GM21528 (cell line): ENCODE measurements around the gene PALM2AKAP2.

Source experiments
- ATAC-seq: cut with Tn5 transposase; IDR thresholded peaks from one replicate; pipeline ENCODE4 v1.9.1; 2021; ENCODE audit warnings: mild to moderate bottlenecking, moderate library complexity; ENCODE audit not compliant: unreplicated experiment, low FRiP score

Gene PALM2AKAP2

DNA sequence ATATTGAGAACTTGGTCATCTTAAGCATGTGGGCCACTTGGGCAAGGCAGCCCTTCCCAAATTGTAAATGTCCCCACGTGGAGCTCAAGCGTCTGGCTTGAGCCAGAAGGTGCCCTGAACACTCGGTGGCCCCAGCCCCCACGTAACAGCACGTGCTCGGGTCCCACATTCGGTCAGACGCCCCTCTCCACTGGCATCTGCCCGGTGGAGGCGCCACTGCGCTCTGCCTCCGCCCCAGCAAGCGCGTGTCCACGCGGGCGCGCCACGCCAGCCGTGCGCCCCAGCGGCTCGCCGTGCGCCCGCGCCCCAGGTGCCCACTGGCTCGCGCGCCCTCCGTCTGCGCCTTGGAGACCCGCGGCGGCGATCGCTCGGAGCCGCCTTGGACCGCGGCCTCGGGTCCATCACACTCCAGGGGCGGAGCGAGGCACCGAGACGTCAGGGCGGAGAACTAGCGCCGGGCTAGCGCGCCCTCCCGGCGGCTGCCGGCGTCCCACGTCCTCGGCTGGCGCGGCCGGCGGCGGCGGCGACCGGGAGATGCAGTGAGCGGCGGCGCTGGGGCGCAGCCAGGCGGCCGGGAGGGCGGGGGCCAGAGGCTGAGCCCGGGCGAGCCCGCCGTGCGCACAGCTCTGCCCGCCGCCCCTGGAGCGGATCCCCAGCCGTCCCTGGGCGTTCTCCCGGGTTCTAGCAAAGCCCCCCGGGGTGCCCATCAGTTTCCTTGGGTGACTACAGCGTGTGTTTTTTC is at the start of gene PALM2AKAP2:
Gene PALM2AKAP2 (plus strand): TSS at position 488 of the 742 bp plus-strand sequence. CDS start 291 bp downstream, outside the sequence.
- ATAC-seq, result no peak

DNA sequence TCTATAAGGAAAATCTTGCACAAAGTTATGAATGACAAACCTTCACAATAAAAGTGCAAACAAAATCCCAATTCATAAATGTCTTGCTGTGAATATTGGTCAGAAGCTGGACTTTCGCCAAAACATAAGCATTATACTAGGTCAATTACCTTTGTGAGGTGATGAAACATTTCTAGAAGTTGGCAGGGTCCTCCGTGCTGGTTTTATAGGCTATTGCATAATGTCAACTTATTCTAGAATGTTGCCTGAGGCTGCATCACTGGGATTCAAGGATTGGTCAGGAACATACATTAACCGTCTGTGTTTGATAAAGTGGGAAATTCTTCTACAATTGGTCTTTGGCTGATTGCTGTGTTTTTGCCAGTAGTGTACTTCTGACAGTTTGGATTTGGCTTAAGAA is 49.8 kb upstream of the PALM2AKAP2 start:
- no peak for ATAC-seq

DNA sequence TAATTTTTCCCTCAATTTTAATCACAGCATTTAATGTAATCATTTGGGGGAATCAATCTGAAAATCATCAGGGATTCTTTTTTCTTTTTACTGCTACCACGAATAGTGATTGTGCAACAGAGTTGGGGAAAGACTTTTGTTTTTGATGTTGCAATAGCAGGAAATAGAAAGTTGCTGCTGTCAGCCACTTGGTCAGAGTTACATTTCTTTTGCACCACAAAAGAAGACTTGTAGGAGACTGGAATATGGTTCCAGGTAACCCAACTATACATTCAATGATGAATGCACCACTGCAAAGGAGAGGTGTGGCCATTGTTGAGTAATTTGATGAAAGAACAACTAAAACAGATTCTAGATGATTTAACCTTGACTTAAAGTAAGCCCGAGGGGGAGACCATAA is 46.3 kb upstream of the PALM2AKAP2 start:
- no peak for ATAC-seq

DNA sequence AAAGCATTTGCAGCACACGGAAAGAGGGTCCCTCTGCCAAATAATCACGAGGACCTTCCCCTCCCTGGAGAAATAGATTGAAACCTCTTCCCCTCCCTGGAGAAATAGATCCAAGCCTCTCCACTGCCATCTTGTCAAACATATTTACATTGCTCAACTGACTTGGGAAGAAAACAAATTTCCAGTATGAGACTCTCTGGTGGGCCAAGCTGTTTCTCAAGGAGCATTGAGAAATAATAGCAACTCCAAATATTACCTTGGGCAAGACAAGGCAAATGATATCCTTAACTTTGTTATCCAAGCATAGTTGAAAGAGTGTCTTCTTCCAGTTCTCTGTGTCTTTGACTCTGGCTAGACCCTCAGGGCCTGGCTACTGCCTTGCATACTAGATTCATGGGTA is 45.2 kb upstream of the PALM2AKAP2 start:
- ATAC-seq, result no peak

DNA sequence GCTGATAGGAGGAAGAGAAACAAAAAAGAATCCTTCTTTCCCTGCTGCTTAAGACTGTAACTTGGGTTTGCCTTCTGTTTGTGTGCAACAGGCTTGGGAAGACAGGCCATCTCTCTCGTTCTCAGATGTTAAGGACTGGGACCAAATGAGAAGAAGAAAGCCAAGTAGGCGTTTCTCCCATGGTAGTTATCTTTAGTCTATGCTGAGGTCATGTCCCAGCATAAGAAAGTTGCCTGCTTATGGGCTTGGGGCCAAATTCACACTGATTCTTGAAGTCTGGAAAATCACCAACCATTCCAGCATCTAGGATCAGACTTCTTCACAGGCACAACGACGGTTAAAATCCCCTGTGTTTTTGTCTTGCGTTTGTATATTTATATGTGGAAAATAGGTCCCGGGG is 44.2 kb upstream of the PALM2AKAP2 start:
- ATAC-seq, result no peak

DNA sequence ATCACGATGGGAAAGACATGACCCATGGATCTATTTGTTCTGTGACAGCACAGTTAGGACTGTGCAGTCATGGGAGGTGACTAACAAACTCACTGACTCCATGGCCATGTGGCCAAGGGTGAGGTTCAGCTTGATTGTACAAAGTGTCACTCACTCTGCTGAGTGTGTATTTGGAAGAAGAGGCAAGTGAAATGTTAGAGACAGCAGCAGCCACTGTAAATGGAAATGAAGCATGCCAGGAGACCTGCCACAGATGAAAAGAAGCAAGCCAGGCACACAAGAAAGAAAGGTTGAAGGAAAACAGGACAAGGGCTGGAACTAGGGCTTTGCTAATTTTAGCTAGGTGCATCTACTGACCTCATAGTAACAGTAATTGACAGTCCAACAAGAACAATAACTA is 42.7 kb upstream of the PALM2AKAP2 start:
- ATAC-seq, result no peak

DNA sequence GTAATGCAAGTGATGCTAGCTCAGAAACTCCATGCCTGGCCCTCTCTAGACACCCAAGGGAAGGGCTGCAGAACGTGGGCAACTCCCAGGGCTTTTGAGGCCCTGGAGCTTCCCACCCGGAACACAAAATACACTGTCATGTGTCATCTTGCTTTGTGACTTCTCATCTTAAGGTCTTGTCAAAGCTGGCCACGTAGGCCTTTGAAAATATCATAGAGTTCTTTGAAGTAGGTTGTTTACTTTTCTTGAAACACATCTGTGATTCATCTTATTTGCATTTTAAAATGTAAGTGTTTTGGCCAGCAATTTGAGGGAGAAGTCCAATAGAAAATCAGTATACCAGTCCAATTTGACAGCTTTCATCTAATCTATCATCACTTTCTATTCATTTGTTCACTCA is 40.2 kb upstream of the PALM2AKAP2 start:
- ATAC-seq, result no peak

DNA sequence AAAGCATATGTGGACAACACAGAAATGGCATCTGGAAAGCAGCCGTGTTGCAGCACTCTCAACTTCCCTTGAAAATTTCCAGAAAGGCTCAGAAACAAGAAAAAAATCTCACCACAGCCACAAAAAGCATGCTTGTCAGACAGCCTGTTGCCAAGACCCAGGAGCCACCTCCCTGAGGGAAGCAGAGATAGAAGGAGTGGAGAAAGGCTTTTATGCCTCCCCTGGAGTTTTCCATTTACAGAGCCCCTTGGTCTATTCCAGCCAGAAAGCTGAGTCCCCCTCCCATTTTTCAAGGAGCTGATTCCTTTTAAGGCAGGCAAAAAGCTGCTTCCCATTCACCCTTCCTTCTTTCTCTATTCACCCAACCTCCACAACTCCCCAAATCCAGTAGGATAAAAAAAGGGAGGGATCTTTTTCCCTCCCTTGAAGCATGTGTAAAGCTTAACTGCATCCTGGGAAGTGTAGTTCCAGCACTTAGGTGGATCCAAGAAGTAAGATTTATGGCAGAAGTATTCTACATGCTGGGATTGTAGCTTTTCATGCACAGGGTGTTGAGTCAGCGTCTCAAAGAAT is 37.1 kb upstream of the PALM2AKAP2 start:
- ATAC-seq, result no peak

DNA sequence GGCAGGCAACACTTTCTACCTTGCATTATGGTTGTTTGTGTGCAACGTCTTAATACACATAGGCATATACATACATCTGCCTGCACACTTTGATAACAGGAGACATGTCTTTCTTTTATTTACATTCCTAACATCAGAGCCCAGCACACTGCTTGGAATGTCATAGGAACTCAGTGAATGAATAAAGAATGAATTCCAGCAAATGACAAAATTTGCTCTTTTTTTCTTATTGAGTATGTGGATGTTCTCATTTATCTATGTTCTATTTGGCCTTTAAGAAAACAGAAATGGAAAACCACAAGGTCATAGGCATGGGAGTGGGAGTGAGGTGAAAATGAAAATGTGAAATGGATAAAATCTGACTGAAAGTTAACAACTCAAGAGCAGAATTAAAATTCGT is 36.3 kb upstream of the PALM2AKAP2 start:
- ATAC-seq, result no peak

DNA sequence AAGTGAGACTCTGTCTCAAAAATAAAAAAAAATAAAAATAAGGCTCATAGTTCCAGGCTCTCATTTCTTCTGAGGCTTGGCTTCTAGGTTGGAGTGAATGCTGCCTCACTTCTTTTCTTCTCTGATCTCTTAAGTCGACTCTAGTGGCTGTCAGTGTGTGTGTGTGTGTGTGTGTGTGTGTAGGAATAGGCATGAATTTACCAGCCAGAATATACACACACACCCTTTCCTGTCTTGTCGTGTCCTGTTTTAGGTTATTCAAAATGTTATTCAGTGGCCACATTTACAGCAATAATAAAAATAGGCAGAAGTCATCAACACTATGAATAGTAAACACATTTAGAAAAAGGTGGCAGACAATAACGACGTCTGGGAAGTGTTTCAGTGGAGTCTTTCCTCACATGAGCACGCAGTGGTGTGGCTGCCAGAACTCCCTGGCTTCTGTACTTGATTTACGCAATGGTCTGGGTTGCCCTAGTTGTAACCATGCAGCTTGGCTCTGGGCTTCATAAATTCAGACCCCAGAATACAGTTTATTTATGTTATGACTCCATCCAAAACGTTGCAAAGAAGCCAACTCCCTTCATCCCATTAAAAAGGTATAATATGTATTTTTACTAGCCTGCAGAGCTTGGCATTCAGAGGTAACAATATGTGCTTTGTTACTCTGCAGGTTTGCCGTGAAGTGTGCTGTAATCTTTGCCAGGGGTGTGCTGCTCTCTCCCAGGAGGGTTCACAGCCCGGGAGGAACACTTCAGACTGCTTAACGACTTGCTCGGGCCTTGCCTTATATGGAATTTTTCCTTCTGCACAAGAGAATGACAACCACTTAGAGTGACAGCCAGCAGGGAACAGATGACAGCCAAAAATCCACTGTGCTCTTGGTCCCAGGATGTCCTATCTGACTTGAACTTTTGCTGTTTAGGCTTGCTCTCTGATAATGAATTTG is 34.4 kb upstream of the PALM2AKAP2 start:
- no peak for ATAC-seq

DNA sequence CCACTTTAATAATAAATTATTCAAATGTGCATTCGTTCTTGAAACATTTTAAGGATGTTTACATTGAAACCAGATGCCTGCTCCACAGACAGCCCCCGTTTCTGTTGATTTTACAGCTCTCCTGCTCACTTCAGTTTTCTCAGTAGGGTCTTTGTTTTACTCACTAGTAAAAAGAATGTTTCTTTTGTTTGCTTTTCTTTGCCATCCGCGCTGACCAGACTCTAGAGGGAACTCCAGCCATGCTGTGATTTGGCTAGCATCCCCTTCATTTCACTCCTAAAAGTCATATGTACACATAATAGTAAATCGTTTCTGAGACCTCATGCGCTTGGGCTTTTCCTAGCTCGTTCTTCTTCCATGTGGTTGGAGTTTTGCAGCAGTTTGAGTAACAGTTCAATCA is 28.7 kb upstream of the PALM2AKAP2 start:
- no peak for ATAC-seq

DNA sequence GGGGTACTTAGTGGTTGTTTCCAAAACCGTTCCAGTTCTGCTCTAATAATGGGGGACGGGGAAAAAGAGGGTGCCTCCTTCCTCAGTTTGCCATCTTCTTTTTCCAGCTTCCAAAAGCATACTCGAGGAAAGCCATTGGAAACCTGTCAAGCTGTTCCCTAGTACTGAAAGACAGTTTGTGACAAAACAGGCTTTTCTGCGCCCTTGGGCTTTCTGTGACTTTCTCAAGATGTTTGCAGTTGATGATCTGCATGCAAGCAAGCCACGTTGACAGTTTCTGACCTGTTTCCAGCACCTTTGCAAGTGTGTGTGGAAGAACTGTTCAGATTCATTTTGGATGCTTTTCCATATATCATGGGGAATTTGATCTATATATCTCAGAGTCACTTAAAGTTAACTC is 26.7 kb upstream of the PALM2AKAP2 start:
- no peak for ATAC-seq

DNA sequence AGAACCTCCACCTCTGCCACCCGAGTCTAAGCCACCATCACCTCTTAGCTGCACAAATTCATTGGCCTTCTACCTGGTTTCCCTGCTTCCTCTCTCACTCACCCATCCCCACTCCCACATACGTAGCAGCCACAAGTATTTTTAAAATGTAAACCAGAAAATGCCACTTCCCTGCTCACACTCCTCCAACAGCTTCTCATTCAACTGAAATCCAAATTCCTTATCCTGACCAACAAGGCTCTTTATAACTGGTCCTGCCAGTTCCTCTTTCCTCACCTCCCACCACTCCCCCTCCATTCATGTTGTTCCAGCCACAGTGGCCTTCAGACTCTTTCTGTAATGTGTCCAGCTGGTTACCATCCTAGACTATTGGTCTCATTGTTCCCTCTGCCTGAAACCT is 25.0 kb upstream of the PALM2AKAP2 start:
- no peak for ATAC-seq

DNA sequence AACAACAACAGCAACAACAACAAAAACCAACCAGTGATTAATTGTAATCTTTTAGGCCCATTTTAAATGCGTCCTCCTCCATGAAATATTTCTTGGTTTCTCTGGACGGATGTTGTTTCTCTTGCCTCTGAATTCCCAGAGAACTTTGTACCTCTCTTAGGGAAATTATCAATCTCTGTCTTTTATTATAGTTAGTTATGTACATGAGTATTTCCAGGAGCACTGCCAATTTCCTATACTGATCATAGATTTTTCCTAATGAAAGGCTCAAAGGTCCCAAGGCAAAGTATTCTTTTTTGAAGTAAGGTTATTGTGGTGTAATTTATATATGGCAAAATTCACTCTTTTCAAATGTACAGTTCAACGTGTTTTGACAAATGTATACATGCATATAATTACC is 20.4 kb upstream of the PALM2AKAP2 start:
- no peak for ATAC-seq

DNA sequence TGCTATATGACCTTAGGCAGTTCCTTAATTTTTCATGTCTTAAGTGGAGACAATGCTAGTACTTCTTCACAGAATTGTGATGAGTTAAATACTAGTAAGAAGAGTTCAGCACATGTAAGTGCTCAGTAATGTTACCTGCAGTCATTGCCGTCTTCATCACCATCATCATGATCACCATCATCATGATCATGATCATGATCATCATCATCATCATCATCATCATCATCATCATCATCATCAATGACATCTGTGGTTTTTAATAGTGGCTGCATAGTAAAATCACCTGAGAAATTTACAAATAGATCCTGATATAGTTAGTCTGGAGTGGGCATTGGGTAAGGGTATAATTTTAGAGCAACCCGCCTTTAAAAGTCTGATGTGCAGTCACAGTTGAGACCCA is 14.7 kb upstream of the PALM2AKAP2 start:
- no peak for ATAC-seq

DNA sequence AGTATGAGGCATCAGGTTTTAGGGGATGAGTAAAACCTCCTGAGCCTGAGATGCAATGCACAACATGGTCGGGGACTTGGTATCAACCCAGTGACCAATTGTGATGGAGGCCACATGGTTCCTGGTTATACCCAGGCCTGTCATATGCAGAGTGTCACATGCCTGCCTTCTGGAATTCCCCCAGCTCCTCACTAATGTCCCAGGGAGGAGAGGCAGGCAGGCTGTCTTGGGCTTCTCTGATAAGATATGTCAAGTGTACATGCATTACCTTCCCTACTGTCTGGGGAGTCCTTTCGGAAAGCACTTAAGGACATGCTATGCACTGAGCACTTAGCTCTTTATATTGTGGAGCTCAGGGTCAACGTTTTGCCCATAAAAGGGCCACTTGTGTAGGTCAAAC is 14.2 kb upstream of the PALM2AKAP2 start:
- no peak for ATAC-seq

DNA sequence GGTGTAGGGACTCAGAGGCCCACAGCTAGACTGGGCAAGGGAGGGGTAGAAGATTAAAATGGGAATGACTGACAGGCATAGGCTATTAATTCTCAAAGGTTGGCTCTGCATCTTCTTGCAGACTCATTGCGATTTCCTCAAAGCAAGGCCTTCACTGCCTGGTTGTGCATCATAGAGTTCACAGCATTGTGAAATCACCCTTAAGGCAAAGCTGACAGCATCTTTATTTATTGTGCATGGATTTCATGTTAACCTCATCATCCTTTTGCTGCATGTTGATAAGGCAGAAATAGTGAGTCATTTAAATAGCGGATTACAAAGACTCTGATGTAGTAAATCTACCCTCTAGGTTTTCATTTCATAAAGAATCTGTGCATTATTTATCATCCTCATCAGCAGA is 13.6 kb upstream of the PALM2AKAP2 start:
- no peak for ATAC-seq

DNA sequence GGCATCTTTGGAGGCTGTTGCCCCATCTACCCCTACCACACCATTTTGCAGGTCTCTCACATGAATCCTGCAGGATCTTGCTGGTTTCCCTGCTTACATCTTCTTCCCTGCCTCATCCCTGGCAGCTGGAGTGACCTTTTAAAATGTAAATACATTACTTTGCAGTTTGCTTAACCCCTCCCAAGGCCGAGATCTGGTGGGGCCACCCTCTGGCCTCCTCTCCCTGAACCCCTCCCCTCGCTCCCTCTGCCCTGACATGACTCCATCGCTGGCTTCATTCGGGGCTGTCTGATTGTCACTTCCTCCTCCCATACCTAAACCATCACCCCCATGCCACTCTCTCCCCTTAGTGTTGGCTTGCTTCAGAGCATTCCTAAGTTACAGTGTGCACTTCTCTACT is 12.6 kb upstream of the PALM2AKAP2 start:
- ATAC-seq, result no peak

DNA sequence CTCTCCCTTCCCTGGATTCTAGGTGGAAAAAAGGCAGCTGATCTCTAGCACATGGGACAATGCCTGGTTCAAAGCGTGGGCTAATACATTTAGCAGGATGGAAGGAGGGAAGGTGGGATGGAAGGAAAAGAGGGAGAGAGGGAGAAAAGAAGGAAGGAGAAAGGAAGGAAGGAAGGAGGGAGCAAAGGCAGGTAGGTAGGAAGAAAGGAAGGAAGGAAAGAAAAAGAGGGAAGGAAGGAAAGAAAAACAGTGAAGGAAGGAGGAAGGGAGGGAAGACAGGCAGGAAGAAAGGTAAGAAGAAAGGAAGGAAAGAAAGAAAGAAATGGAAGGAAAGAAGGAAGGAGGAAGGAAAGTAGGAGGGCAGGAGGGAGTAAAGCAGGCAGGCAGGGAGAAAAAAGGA is 12.2 kb upstream of the PALM2AKAP2 start:
- ATAC-seq, result no peak

DNA sequence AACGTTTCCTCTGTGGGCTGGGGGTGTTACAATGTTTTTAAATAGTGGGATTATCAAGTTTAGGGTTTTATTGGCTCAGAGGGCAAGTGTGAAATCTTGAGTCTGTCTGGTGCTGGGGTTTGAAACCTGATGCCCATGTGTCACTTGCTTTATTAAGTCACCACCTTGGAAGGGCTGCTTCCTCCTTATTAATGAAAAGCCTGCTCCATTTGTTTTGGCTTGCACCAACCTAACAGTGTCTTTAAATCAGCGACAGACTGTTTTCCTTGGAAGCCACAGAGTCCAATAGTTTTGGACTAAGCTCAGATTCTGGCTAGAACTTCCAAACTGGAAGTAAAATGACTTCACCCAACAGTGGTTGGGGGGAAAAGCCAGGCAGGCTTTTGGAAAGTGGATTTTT is 10.7 kb upstream of the PALM2AKAP2 start:
- no peak for ATAC-seq

DNA sequence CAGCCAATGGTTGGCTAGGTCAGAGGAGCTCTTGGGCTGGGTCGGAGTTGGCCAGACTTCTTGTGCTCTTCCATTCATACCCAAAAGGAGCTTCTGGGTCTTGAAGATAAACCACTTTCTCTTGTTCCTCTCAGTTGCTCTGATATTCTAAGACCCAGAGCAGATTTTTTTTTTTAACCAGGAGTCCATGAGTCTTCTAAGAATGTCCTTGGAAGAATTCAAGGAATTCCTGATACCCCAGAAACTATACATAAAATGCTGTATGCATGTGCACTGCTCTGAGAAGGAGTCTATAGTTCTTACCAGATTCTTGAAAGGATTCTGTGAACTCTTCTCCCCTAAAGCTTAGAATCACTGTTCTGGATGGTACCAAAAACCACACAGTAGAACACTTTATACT is 9.9 kb upstream of the PALM2AKAP2 start:
- no peak for ATAC-seq
